CD1c-positive myeloid dendritic cell (primary cell): ENCODE results near the gene YPEL2.
A peak's percentile ranks its signal among the peaks of the same experiment; 100 is the strongest.
"Not testable (repeated sequence)": the region's sequence is repeated elsewhere in the genome, so short reads cannot be mapped to it uniquely, and the experiment has no call there.

Source experiments
- DNase-seq: peaks from one replicate; pipeline ENCODE4 v3.0.0-alpha.2; 2016; ENCODE audit errors: extremely low spot score

Gene YPEL2

GRCh38 chr17:59331129-59331928 lies at the start of gene YPEL2:
TSS of gene YPEL2 (plus strand) at chr17:59331655. CDS start at chr17:59353410, 21,755 bp downstream.
- DNase-seq = peak; percentile 89

- no peak for DNase-seq
Observed at GRCh38 chr17:59284317-59284716, 47.1 kb upstream of the YPEL2 start.

- peak; percentile 63 for DNase-seq
Observed at GRCh38 chr17:59287452-59287851, 44.0 kb upstream of the YPEL2 start.

GRCh38 chr17:59287891-59288290 lies 43.6 kb upstream of the YPEL2 start:
- DNase-seq = no peak

GRCh38 chr17:59289981-59290301 lies 41.5 kb upstream of the YPEL2 start:
- DNase-seq = no peak

GRCh38 chr17:59290302-59290998 lies 41.0 kb upstream of the YPEL2 start:
- DNase-seq = not testable (repeated sequence)

GRCh38 chr17:59292174-59292523 lies 39.3 kb upstream of the YPEL2 start:
- DNase-seq = no peak

GRCh38 chr17:59296190-59296589 lies 35.3 kb upstream of the YPEL2 start:
- DNase-seq = no peak

- no peak for DNase-seq
Observed at GRCh38 chr17:59298521-59298920, 32.9 kb upstream of the YPEL2 start.

- DNase-seq = no peak
Observed at GRCh38 chr17:59299400-59300092, 31.9 kb upstream of the YPEL2 start.

- peak; percentile 78 for DNase-seq
Observed at GRCh38 chr17:59300941-59301340, 30.5 kb upstream of the YPEL2 start.

- DNase-seq = no peak
Observed at GRCh38 chr17:59304811-59305210, 26.6 kb upstream of the YPEL2 start.

- no peak for DNase-seq
Observed at GRCh38 chr17:59310263-59310920, 21.1 kb upstream of the YPEL2 start.

- peak; percentile 81 for DNase-seq
Observed at GRCh38 chr17:59311051-59311468, 20.4 kb upstream of the YPEL2 start.

- not testable (repeated sequence) for DNase-seq
Observed at GRCh38 chr17:59311521-59311920, 19.9 kb upstream of the YPEL2 start.

- DNase-seq = peak; percentile 31
Observed at GRCh38 chr17:59315866-59316265, 15.6 kb upstream of the YPEL2 start.

- no peak for DNase-seq
Observed at GRCh38 chr17:59327121-59327980, 4.1 kb upstream of the YPEL2 start.

- no peak for DNase-seq
Observed at GRCh38 chr17:59327981-59328290, 3.5 kb upstream of the YPEL2 start.

GRCh38 chr17:59328601-59329000 lies 2.9 kb upstream of the YPEL2 start:
- DNase-seq = no peak

GRCh38 chr17:59329176-59330052 lies 2.0 kb upstream of the YPEL2 start:
- peak; percentile 70 for DNase-seq
